Stomach (tissue), 9 donors: ENCODE measurements around the gene PPP3CA. TPM values are rescaled to one million over a fixed set of nuclear protein-coding genes. Genes with fewer than 3 reads are reported as not detected.

Experiments used
- DNase-seq, 2 donors: peaks; one replicate each; pipeline versions ENCODE4 v3.0.0 to v3.0.0-alpha.2; 2013 to 2019
- H3K27ac ChIP-seq, 5 donors: fragments of 200-600 bp in 4 of 5; sonication (generic) in 4 of 5; one replicate each; pipeline ENCODE4 v1.5.1; 2013 to 2019; ENCODE audit warnings: mild to moderate bottlenecking in 1 of 5, moderate library complexity in 1 of 5
- H3K27me3 ChIP-seq, 3 donors: fragments of 200-600 bp; sonication (generic); one replicate each; pipeline ENCODE4 v1.5.1; 2017 to 2019; ENCODE audit warnings: mixed run types in 1 of 3
- H3K36me3 ChIP-seq, 4 donors: fragments of 200-600 bp; sonication (generic); 1 replicate in 3 of 4; 2 replicates in 1 of 4; pipeline ENCODE4 v1.5.1; 2016 to 2019
- H3K4me1 ChIP-seq, 4 donors: fragments of 200-600 bp; sonication (generic); one replicate each; pipeline ENCODE4 v1.5.1; 2016 to 2019
- H3K4me3 ChIP-seq, 4 donors: fragments of 200-600 bp; sonication (generic) in 3 of 4; one replicate each; pipeline ENCODE4 v1.5.1; 2016 to 2019; ENCODE audit warnings: mild to moderate bottlenecking in 1 of 4
- H3K9me3 ChIP-seq, 4 donors: fragments of 200-600 bp; sonication (generic); one replicate each; pipeline ENCODE4 v1.5.1; 2016 to 2019
- EP300 ChIP-seq: sonication (generic); formaldehyde crosslinking; IDR thresholded peaks from one replicate; pipeline ENCODE4 v1.6.1; 2017; ENCODE audit warnings: antibody characterized with exemption
- POLR2A ChIP-seq, 4 donors: fragments of 450-650 bp; IDR thresholded peaks; one replicate each; pipeline ENCODE4 v1.6.1; 2016; ENCODE audit warnings: antibody characterized with exemption in 4 of 4, control low read depth in 2 of 4, mild to moderate bottlenecking in 1 of 4, moderate library complexity in 1 of 4
- POLR2AphosphoS5 ChIP-seq, 3 donors: sonication (generic); formaldehyde crosslinking; IDR thresholded peaks; one replicate each; pipeline ENCODE4 v1.6.1; 2016; ENCODE audit warnings: antibody characterized with exemption in 3 of 3
- WGBS, 5 donors: extraction: QIAGEN DNeasy Blood & Tissue Kit in 3 of 5; methylation state at CpG; one replicate each; pipeline versions ENCODE4 v1.1.5 to v1.1.7; 2013 to 2018; 5-methylcytosine and 5-hydroxymethylcytosine counted together
- intact Hi-C: fragments of 100-400 bp; cut with DNase I; formaldehyde crosslinking; loops from one replicate; pipeline ENCODE4 v1.15.1; 2023; ENCODE audit warnings: low total_unique reads
- polyA plus RNA-seq, 3 donors: library from polyadenylated mRNA; stranded (reverse); fragments of 200-250 nt; gene quantifications; one replicate each; pipeline ENCODE4 v1.2.3, GENCODE V29; 2013
- small RNA-seq, 4 donors: library from RNA; depleted of rRNA; stranded (forward); fragments of <200 nt; gene quantifications; one replicate each; pipeline ENCODE3, GENCODE V24; 2016
- total RNA-seq, 5 donors: library from RNA; depleted of rRNA; stranded (reverse); fragments of >200 nt; gene quantifications; one replicate each; pipeline versions ENCODE4 v1.1.0 to v1.2.3, GENCODE V29; 2014 to 2016
- TF ChIP-seq, protein P1 (sequence below), 7 experiments: fragments of 450-650 bp in 4 of 7; fragments of 200-600 bp in 3 of 7; sonication (generic) in 3 of 7; IDR thresholded peaks; one replicate each; pipeline ENCODE4 v1.5.1; 2016 to 2019; ENCODE audit warnings: antibody characterized with exemption in 7 of 7, control low read depth in 2 of 7, mild to moderate bottlenecking in 1 of 7
- donor health status: healthy with polysubstance abuse.
- donor health status: Bipolar disorder and iron deficiency.
- donor health status: healthy.

The PPP3CA gene
- total and polyA plus RNA-seq, 8 donors = 8.9 to 62.4 (median 20.6) TPM

GRCh38 chr4:100977746-100978397, 369.5 kb downstream of the PPP3CA start:
- H3K9me3 ChIP-seq = no peaks in the 10 kb centered on the region
- intact Hi-C loops = no loop called here
- 72 to 81% (median 75%) methylated on average over 3 of the region's 3 CpGs for WGBS, 5 donors

DNA sequence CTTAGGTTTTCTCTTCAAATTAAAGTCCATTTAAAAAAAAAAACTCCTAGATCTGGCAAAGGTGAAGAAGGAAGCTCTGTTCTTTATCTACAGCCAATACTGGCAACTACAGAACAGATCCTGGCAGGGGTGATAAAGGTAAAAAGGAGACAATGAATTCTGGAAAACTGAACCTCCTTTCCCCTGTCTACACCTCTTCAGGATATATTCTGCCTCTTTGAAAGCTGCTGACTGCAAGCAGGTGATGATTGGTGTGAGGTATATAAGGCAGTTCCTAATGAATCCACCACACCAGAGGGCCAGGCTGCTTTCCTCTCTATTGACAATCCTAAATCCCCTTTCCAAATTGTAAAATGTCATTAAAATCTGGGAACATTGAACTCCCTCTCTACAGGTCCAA, 370.1 kb downstream of the PPP3CA start:
- no peaks in the 10 kb centered on the region for H3K9me3 ChIP-seq
- no peak for DNase-seq
- no peak overlapping the region for H3K27ac ChIP-seq

More at GRCh38 chr4:100977746-100978397, 369.5 kb downstream of the PPP3CA start:
- TF ChIP-seq POLR2A (IDR thresholded peaks at IDR 0.05) (no peak), EP300 (no peak), POLR2AphosphoS5 (IDR thresholded peaks at IDR 0.05) (no peak)
- TF ChIP-seq, protein P1, sequence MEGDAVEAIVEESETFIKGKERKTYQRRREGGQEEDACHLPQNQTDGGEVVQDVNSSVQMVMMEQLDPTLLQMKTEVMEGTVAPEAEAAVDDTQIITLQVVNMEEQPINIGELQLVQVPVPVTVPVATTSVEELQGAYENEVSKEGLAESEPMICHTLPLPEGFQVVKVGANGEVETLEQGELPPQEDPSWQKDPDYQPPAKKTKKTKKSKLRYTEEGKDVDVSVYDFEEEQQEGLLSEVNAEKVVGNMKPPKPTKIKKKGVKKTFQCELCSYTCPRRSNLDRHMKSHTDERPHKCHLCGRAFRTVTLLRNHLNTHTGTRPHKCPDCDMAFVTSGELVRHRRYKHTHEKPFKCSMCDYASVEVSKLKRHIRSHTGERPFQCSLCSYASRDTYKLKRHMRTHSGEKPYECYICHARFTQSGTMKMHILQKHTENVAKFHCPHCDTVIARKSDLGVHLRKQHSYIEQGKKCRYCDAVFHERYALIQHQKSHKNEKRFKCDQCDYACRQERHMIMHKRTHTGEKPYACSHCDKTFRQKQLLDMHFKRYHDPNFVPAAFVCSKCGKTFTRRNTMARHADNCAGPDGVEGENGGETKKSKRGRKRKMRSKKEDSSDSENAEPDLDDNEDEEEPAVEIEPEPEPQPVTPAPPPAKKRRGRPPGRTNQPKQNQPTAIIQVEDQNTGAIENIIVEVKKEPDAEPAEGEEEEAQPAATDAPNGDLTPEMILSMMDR (IDR thresholded peaks at IDR 0.05) = no peak
- Histone ChIP-seq H3K4me3 (no peak overlapping the region), H3K36me3 (no peaks in the 10 kb centered on the region), H3K27ac (no peak overlapping the region), H3K27me3 (no peaks in the 10 kb centered on the region), H3K4me1 (peaks cover 0 to 12% (median 5%) of the 10 kb centered on the region in 4 donors)
- DNase-seq = no peak

More for the DNA sequence above, 370.1 kb downstream of the PPP3CA start:
- H3K4me3 ChIP-seq = no peak overlapping the region
- peaks cover 0 to 12% (median 5%) of the 10 kb centered on the region in 4 donors for H3K4me1 ChIP-seq
- no peaks in the 10 kb centered on the region for H3K36me3 ChIP-seq
- intact Hi-C loops = no loop called here
- TF ChIP-seq POLR2A (IDR thresholded peaks at IDR 0.05) (no peak), EP300 (no peak)
- TF ChIP-seq, protein P1 (IDR thresholded peaks at IDR 0.05) = no peak
- H3K27me3 ChIP-seq = no peaks in the 10 kb centered on the region

Small RNA genes within 50 kb of the gene (small RNA-seq; reads per million reads assigned to genes)
- gene MIR1255A (0.30 to 1.1 (median 0.39) reads per million in 4 donors), gene MIR8066 (0 reads per million in 4 donors)
